ENCODE results near the gene WDR38.

WDR38 gene

DNA sequence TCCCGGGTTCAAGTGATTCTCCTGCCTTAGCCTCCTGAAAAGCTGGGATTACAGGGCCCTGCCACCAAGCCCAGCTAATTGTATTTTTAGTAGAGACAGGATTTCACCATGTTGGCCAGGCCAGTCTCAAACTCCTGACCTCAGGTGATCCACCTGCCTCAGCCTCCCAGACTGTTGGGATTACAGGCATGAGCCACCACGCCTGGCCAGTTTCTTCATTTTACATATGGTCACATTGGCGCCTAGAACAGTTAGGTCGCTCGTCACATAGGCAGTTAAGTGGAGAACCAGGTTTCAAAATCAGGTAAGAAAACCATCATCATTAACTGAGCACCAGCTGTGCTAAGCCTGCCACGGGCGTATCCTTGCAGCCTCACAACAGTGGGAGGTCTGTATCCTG lies 40.2 kb upstream of the WDR38 start:
- no peak for TF ChIP-seq PAX5 (IDR thresholded peaks at IDR 0.05; ENCODE audit: insufficient read depth, low read length, severe bottlenecking)
- no peak for TF ChIP-seq SPI1 (IDR thresholded peaks at IDR 0.05; ENCODE audit: low read depth, low read length)
- no peak for TF ChIP-seq TAF1 (IDR thresholded peaks at IDR 0.05; ENCODE audit: low read depth, low read length)
- TF ChIP-seq POLR2AphosphoS5 (IDR thresholded peaks at IDR 0.05; ENCODE audit: low read depth, low read length) = no peak
- no peak for TF ChIP-seq POLR2A (IDR thresholded peaks at IDR 0.05; ENCODE audit: low read depth, low read length)
- no peak for TF ChIP-seq POU2F2 (IDR thresholded peaks at IDR 0.05; ENCODE audit: low read depth, low read length)
- FAIRE-seq = no peak
- no peak for DNase-seq (ENCODE audit: insufficient read length, low spot score)

DNA sequence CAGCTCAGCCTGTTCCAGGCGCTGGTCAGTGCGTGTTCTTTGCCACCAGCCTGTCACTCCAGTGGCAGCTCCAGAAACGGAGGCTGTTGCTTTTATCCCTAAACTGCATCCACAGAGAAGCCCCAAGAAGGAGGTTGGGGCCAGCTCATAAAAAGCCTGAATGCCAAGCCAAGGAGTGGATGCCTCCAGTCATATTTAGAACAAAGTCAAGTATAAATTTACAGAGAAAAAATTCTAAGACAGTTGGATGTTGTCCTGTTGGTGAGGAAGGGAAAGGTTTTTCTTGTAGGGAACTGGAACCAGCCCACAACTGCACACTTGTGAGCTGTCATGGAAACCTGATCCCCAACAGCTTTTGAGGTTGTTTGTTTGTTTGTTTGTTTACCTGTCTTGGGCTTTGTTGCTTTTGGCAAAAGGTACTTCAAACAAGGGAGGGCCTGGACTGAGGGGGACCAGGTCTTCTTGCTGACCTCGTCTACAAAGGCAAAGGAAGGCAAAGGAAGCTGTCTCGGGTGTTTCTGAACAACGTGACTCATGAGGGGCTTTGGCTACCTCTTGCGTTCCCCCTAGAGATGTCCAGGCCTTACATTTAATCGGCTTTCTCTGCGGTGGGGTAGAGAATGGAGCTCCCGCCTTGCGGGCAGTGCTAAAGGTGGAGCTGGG lies 39.6 kb upstream of the WDR38 start:
- TF ChIP-seq POU2F2 (IDR thresholded peaks at IDR 0.05; ENCODE audit: low read depth, low read length) = no peak
- no peak for TF ChIP-seq POLR2AphosphoS5 (IDR thresholded peaks at IDR 0.05; ENCODE audit: low read depth, low read length)
- no peak for TF ChIP-seq POLR2A (IDR thresholded peaks at IDR 0.05; ENCODE audit: low read depth, low read length)
- TF ChIP-seq SPI1 (IDR thresholded peaks at IDR 0.05; ENCODE audit: low read depth, low read length) = 0 out of 2 replicates have a peak, but pooled peaks have one; percentile 16
- FAIRE-seq = no peak
- no peak for DNase-seq (ENCODE audit: insufficient read length, low spot score)

DNA sequence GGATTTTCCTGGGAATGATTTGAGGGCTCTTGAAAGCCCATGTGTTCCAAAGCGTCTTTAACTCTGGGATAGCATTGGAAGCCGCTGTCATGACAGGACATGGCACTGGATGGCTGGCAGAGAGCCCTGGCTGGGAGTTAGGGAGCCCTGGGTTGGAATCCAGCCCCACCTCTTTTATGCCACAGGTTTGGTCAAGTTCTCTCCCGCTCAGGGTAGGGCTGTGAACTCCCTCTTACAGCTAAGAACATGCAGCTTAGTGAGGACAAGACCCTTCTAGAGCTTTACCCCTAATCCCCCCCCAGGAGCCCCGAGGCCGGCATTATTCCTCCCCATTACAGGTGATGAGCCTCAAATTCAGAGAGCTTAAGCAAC lies 39.1 kb upstream of the WDR38 start:
- TF ChIP-seq SPI1 (IDR thresholded peaks at IDR 0.05; ENCODE audit: low read depth, low read length) = no peak
- no peak for TF ChIP-seq PAX5 (IDR thresholded peaks at IDR 0.05; ENCODE audit: insufficient read depth, low read length, severe bottlenecking)
- TF ChIP-seq POLR2AphosphoS5 (IDR thresholded peaks at IDR 0.05; ENCODE audit: low read depth, low read length) = no peak
- no peak for TF ChIP-seq POU2F2 (IDR thresholded peaks at IDR 0.05; ENCODE audit: low read depth, low read length)
- no peak for TF ChIP-seq TAF1 (IDR thresholded peaks at IDR 0.05; ENCODE audit: low read depth, low read length)
- TF ChIP-seq POLR2A (IDR thresholded peaks at IDR 0.05; ENCODE audit: low read depth, low read length) = no peak
- no peak for FAIRE-seq
- no peak for DNase-seq (ENCODE audit: insufficient read length, low spot score)

DNA sequence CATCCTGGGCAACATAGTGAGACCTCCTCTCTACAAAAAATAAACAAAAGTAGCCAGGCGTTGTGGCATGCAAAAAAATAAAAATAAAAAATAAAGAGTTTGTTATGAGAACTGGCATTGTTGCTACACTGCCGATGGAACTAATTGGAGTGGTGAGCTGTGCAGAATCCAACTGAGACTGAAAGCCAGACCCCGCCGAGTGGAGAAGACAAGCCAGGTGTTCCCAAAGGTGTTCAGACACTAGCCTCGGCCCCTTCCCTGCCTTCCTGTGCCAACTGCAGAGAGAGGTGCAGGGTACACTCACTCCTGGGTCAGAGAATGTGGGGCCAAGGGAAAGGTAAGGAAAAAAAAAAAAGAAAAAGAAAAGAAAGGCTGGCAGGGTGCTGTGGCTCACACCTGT lies 37.7 kb upstream of the WDR38 start:
- TF ChIP-seq POLR2AphosphoS5 (IDR thresholded peaks at IDR 0.05; ENCODE audit: low read depth, low read length) (no peak), POU2F2 (IDR thresholded peaks at IDR 0.05; ENCODE audit: low read depth, low read length) (no peak), PAX5 (IDR thresholded peaks at IDR 0.05; ENCODE audit: insufficient read depth, low read length, severe bottlenecking) (no peak), TAF1 (IDR thresholded peaks at IDR 0.05; ENCODE audit: low read depth, low read length) (no peak), SPI1 (IDR thresholded peaks at IDR 0.05; ENCODE audit: low read depth, low read length) (no peak), POLR2A (IDR thresholded peaks at IDR 0.05; ENCODE audit: low read depth, low read length) (no peak)
- no peak for FAIRE-seq

DNA sequence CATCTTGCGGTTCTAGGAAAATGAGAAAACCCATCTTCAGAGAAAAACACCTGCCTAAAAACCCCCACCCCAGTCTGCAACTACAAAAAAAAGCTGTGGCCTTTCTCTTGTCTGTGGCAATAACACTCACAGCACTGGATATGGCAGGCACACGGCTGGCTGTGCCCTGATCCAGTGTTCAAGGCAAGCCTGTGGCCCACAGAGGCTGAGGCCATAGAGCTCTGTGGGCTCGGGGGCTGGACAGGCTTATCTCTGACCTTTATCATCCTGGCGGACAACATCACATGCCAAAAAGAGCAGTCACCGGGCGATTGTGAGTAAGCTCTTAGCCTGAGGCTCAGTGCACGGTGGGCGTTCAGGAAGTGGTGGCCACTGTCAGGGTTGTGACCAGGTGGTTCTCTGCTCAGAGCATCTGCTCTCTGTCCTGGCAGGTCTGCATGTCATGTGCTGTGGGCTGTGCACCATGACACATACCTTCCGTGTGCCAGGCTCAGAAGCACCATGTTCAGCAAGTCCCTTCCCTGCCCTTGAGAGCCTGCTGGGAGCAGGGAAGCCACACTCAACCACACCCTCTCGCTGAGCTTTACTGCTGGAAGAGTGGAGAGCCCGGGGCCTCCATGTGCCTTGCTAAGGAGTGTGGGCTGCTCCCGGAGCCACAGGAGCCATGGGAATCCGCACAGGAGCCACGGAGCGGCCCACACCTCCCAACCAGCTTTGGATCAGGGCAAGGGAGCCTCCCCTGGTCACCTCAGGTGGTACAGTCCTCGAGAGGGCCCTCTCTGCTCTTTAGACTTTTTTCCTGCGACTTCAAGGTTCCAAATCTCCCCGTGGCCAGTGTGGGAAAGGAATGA lies 34.6 kb upstream of the WDR38 start:
- TF ChIP-seq SPI1 (IDR thresholded peaks at IDR 0.05; ENCODE audit: low read depth, low read length) = no peak
- no peak for TF ChIP-seq POU2F2 (IDR thresholded peaks at IDR 0.05; ENCODE audit: low read depth, low read length)
- no peak for TF ChIP-seq POLR2A (IDR thresholded peaks at IDR 0.05; ENCODE audit: low read depth, low read length)
- no peak for TF ChIP-seq PAX5 (IDR thresholded peaks at IDR 0.05; ENCODE audit: insufficient read depth, low read length, severe bottlenecking)
- no peak for TF ChIP-seq POLR2AphosphoS5 (IDR thresholded peaks at IDR 0.05; ENCODE audit: low read depth, low read length)
- no peak for DNase-seq (ENCODE audit: insufficient read length, low spot score)
- peak; percentile 40 for FAIRE-seq

More for the DNA sequence above, 37.7 kb upstream of the WDR38 start:
- no peak for DNase-seq (ENCODE audit: insufficient read length, low spot score)

DNA sequence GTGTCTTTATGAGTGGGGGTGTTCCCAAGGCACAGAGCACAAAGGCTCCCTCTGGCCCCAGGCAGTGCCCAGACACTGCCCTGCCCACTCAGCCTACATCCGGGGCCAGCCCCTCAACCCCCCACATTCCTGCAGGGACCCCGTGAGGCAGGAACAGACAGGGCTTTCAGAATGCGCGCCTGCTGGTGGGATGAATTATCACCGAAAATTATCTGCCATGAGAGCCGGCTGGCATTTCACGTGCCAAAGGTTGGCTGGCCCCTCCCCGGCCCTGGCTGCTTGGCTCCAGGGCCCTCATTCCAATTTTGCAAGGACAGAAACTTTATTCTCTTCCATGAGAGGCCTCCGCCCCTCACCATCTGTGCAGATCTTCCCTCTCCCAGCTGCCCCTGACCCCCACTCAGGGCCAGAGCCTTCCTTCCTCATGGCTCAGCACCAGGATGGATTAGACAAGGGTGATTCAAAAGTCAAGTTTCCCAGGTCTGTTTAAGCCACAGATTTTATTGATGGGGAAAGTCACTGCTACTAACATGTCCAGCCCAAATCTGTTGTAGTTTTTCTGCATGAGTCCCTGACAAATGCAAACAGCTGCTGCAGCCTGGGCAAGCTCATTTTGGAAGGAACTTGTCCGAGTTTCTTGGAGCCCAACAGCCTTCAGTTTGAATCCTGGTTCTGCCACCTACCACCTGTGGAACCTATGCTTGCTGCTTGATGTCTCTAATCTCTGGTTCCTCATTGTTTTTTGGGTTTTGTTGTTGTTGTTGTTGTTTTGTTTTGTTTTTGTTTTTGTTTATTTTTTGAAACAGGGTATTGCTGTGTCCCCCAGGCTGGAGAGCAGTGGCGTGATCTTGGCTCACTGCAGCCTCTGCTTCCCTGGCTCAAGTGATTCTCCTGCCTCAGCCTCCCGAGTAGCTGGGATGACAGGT lies 32.3 kb upstream of the WDR38 start:
- FAIRE-seq (no peak), DNase-seq (ENCODE audit: insufficient read length, low spot score) (no peak)
- no peak for TF ChIP-seq POU2F2 (IDR thresholded peaks at IDR 0.05; ENCODE audit: low read depth, low read length)

DNA sequence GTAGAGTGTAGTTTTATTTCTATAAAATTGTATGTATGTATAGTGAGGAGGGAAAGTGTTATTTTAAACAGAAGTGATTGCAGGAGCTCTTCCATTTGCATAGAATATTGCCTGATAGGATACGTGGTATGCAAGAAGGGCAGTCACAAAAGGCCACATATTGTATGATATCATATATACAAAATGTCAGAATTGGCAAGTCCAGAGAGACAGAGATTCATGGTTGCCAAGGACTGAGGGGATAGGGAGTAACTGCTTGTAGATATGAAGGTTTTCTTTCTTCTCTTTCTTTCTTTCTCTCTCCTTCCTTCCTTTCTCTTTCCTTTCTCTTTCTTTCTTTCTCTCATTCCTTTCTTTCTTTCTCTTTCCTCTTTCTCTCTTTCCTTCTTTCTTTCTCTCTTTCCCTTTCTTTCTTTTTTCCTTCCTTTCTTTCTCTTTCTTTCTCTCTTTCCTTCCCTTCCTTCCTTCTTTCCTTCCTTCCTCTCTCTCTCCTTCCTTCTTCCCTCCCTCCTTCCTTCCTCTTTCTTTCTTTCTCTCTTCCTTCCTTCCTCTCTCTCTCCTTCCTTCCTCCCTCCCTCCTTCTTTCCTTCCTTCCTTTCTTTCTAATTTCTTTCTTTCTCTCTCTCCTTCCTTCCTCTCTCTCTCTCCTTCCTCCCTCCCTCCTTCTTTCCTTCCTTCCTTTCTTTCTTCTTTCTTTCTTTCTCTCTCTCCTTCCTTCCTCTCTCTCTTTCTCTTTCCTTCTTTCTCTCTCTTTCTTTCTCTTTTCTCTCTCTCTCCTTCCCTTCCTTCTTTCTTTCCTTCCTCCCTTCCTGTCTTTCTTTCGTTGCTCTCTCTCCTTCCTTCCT lies 24.5 kb upstream of the WDR38 start:
- FAIRE-seq (no peak), DNase-seq (ENCODE audit: insufficient read length, low spot score) (no peak)
- no peak for TF ChIP-seq SPI1 (IDR thresholded peaks at IDR 0.05; ENCODE audit: low read depth, low read length)
- TF ChIP-seq TAF1 (IDR thresholded peaks at IDR 0.05; ENCODE audit: low read depth, low read length) = no peak
- no peak for TF ChIP-seq POU2F2 (IDR thresholded peaks at IDR 0.05; ENCODE audit: low read depth, low read length)
- TF ChIP-seq PAX5 (IDR thresholded peaks at IDR 0.05; ENCODE audit: insufficient read depth, low read length, severe bottlenecking) = no peak

DNA sequence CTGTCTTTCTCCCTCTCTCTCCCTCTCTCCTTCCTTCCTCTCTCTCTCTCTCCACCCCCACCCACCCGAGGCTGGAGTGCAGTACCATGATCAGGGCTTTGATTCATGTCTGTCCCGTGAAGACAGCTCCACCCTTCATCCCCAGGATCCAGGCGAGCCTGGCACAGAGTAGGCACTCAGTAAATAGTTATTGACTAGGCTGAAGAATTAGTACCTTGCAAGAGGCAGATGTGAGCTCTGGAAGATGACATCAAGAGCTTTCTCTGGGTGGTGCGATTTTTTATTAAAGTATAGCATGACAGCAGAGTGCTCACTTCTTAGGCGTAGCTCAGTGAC lies 24.0 kb upstream of the WDR38 start:
- FAIRE-seq (no peak), DNase-seq (ENCODE audit: insufficient read length, low spot score) (no peak)
- no peak for TF ChIP-seq POU2F2 (IDR thresholded peaks at IDR 0.05; ENCODE audit: low read depth, low read length)
- TF ChIP-seq TAF1 (IDR thresholded peaks at IDR 0.05; ENCODE audit: low read depth, low read length) = no peak
- TF ChIP-seq PAX5 (IDR thresholded peaks at IDR 0.05; ENCODE audit: insufficient read depth, low read length, severe bottlenecking) = no peak
- no peak for TF ChIP-seq SPI1 (IDR thresholded peaks at IDR 0.05; ENCODE audit: low read depth, low read length)
- TF ChIP-seq POLR2A (IDR thresholded peaks at IDR 0.05; ENCODE audit: low read depth, low read length) = no peak
- TF ChIP-seq POLR2AphosphoS5 (IDR thresholded peaks at IDR 0.05; ENCODE audit: low read depth, low read length) = no peak

DNA sequence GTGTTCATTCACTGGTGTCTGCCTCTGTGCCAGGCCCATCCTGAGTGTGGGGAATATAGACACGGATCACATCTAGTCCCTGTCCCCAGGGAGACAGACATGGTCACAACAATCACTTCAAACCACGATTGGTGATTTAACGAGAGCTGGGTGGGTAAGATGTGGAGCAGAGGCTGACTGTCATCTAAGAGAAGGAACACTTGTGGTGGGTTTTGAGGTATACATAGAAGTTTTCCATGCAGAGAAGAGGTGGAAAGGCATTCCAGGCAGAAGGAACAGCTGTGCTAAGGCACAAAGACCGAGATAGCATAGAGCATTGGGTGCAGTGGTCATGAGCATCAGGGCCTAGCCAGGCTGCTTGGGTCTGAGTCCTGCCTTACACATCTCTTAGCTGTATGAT lies 22.7 kb upstream of the WDR38 start:
- TF ChIP-seq POLR2A (IDR thresholded peaks at IDR 0.05; ENCODE audit: low read depth, low read length) = no peak
- no peak for TF ChIP-seq SPI1 (IDR thresholded peaks at IDR 0.05; ENCODE audit: low read depth, low read length)
- no peak for TF ChIP-seq POU2F2 (IDR thresholded peaks at IDR 0.05; ENCODE audit: low read depth, low read length)
- TF ChIP-seq POLR2AphosphoS5 (IDR thresholded peaks at IDR 0.05; ENCODE audit: low read depth, low read length) = no peak
- TF ChIP-seq PAX5 (IDR thresholded peaks at IDR 0.05; ENCODE audit: insufficient read depth, low read length, severe bottlenecking) = no peak
- no peak for TF ChIP-seq TAF1 (IDR thresholded peaks at IDR 0.05; ENCODE audit: low read depth, low read length)
- DNase-seq (ENCODE audit: insufficient read length, low spot score) (no peak), FAIRE-seq (no peak)

All from GM12891 (cell line).